GM10248 (cell line): ENCODE measurements around the gene SPTBN1.

Experiments used
- CTCF ChIA-PET: fragments of 300-600 bp; sonication (Branson Sonifier 250); formaldehyde crosslinking; extraction: SDS; loops from one replicate; lab custom pipeline; 2021; ENCODE audit warnings: antibody characterized with exemption; lab: Yijun Ruan, JAX
- POLR2A ChIA-PET: fragments of 350-650 bp; sonication (Branson Sonifier 250); formaldehyde crosslinking; extraction: SDS; loops from one replicate; lab custom pipeline; 2020; ENCODE audit warnings: antibody characterized with exemption; lab: Yijun Ruan, JAX
- DNase-seq: peaks from one replicate; pipeline ENCODE4 v3.0.0; 2012; ENCODE audit errors: extremely low spot score
- CTCF ChIP-seq: IDR thresholded peaks from 2 replicates; pipeline ENCODE4 v1.5.1; 2012; ENCODE audit warnings: mild to moderate bottlenecking, low read depth; ENCODE audit errors: extremely low read depth, missing control alignments, control extremely low read depth

SPTBN1 gene

GRCh38 chr2:54543733-54544396, 87.7 kb downstream of the SPTBN1 start:
- TF ChIP-seq CTCF, result no peak
- ChIA-PET CTCF (no interaction called here), POLR2A (interaction anchor here (0.5 kb wide), 1 partner anchor 38 kb away, joined by 5 read pairs; no protein-coding TSS in a partner anchor)
- DNase-seq, result no peak

GRCh38 chr2:54545702-54546450, 89.7 kb downstream of the SPTBN1 start:
- ChIA-PET POLR2A (no interaction called here), CTCF (no interaction called here)
- no peak for TF ChIP-seq CTCF
- DNase-seq, result no peak

- CTCF ChIA-PET, result interaction anchor here (1.0 to 2.6 kb wide), 3 partner anchors 9 to 29 kb away, joined by 3 to 13 read pairs (median 4); no protein-coding TSS in a partner anchor
- DNase-seq, result no peak
- POLR2A ChIA-PET, result no interaction called here
- TF ChIP-seq CTCF, result no peak
Measured at GRCh38 chr2:54546518-54546917, 90.4 kb downstream of the SPTBN1 start.

- ChIA-PET POLR2A (no interaction called here), CTCF (interaction anchor here (1.0 to 2.6 kb wide), 4 partner anchors 8 to 28 kb away, joined by 3 to 13 read pairs (median 4); no protein-coding TSS in a partner anchor)
- DNase-seq, result no peak
- TF ChIP-seq CTCF, result no peak
Measured at GRCh38 chr2:54546923-54547720, 91.0 kb downstream of the SPTBN1 start.

- no peak for DNase-seq
- POLR2A ChIA-PET, result no interaction called here
- CTCF ChIA-PET, result interaction anchor here (1.6 to 2.2 kb wide), 4 partner anchors 12 to 442 kb away, joined by 4 to 10 read pairs (median 8); no protein-coding TSS in a partner anchor
- no peak for TF ChIP-seq CTCF
Measured at GRCh38 chr2:54549430-54549829, 93.3 kb downstream of the SPTBN1 start.

- ChIA-PET CTCF (interaction anchor here (1.1 to 2.2 kb wide), 6 partner anchors 8 to 443 kb away, joined by 4 to 10 read pairs (median 6); no protein-coding TSS in a partner anchor), POLR2A (no interaction called here)
- DNase-seq, result no peak
- no peak for TF ChIP-seq CTCF
Measured at GRCh38 chr2:54549917-54550518, 93.9 kb downstream of the SPTBN1 start.
